Measurements from ENCODE around the gene TAF4B. TPM values are rescaled to one million over a fixed set of nuclear protein-coding genes. Genes with fewer than 3 reads are reported as not detected.

TAF4B gene, protein sequence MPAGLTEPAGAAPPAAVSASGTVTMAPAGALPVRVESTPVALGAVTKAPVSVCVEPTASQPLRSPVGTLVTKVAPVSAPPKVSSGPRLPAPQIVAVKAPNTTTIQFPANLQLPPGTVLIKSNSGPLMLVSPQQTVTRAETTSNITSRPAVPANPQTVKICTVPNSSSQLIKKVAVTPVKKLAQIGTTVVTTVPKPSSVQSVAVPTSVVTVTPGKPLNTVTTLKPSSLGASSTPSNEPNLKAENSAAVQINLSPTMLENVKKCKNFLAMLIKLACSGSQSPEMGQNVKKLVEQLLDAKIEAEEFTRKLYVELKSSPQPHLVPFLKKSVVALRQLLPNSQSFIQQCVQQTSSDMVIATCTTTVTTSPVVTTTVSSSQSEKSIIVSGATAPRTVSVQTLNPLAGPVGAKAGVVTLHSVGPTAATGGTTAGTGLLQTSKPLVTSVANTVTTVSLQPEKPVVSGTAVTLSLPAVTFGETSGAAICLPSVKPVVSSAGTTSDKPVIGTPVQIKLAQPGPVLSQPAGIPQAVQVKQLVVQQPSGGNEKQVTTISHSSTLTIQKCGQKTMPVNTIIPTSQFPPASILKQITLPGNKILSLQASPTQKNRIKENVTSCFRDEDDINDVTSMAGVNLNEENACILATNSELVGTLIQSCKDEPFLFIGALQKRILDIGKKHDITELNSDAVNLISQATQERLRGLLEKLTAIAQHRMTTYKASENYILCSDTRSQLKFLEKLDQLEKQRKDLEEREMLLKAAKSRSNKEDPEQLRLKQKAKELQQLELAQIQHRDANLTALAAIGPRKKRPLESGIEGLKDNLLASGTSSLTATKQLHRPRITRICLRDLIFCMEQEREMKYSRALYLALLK
- total RNA-seq (2021) (13.3 to 15.2 TPM (median 13.8 TPM) in 3 replicates), Bru-seq, nascent RNA (percentile 74 among the genes with signal in this experiment)
- long read RNA-seq, experiment 1, full-length matches to known transcripts: 69 of 90 reads
- long read RNA-seq, experiment 1, partial matches to known transcripts: 5 of 90 reads
- long read RNA-seq, experiment 1, other reads (novel, unspliced or antisense): 16 of 90 reads
- long read RNA-seq, experiment 2, full-length matches to known transcripts: 6 of 16 reads
- long read RNA-seq, experiment 2, partial matches to known transcripts: 4 of 16 reads
- long read RNA-seq, experiment 2, other reads (novel, unspliced or antisense): 6 of 16 reads
- long read RNA-seq, experiment 3, partial matches to known transcripts: 1 of 3 reads
- long read RNA-seq, experiment 3, other reads (novel, unspliced or antisense): 2 of 3 reads

DNA sequence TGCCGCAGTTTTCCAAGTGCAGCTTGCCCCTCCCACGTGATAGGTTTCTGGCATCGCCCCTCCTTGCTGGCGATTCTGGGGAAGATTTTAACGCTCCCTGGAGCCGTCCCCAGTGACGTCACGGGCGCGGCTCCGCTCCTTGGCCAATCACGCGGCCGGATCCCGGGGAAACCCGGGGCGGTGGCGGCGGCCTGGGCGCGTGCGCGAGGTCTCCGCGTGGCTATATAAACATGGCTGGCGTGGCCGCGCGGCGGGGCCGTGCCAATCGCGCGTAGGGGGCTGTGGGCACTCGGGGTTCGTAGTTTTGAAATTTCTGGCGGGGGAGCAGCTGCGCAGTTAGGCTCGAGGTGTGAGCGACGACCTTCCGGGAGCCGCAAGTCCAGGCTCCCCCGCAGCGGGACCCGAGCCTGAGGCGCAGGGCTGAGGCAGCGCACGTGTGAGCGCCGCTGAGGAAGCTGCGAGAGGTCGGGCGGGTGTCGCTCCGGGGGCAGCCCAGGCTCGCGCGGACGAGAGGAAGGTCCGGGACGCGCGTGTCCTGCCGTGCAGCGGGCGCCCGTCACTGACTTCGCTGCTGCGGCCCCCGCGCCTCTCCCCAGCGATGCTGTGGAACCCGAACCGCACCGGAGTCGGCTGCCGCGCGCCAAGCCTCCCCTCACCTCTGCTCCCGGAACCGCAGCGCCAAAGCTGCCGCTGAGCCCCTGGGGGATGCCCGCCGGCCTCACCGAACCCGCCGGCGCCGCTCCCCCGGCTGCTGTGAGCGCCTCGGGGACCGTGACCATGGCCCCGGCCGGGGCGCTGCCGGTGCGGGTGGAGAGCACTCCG is at the start of gene TAF4B:
TSS of gene TAF4B (plus strand) at position 217 of the 822 bp plus-strand sequence. CDS start at position 706, 489 bp downstream.
- ChIA-PET CTCF (interaction anchor here (0.5 to 1.5 kb wide), 2 partner anchors 83 to 158 kb away, joined by 4 to 5 read pairs; no protein-coding TSS in a partner anchor), POLR2A (no interaction called here)
- peak within 1 kb of the TSS; percentile 88 for H3K4me3 Mint-ChIP-seq
- H3K27ac Mint-ChIP-seq: peak within 1 kb of the TSS; percentile 85
- peaks cover 4% of the 10 kb centered on the region for H3K36me3 Mint-ChIP-seq
- H3K4me1 Mint-ChIP-seq: peaks cover 41% of the 10 kb centered on the region
- peaks cover 3% of the 10 kb centered on the region; the same call in 1 of the 2 replicates for H3K27me3 Mint-ChIP-seq (ENCODE audit: low read depth)
- ATAC-seq: peak; percentile 89
- H3K9me3 Mint-ChIP-seq: peaks cover under 1% of the 10 kb centered on the region
- peak; percentile 94 for DNase-seq (ENCODE audit: low spot score)
- TF ChIP-seq, protein P1, sequence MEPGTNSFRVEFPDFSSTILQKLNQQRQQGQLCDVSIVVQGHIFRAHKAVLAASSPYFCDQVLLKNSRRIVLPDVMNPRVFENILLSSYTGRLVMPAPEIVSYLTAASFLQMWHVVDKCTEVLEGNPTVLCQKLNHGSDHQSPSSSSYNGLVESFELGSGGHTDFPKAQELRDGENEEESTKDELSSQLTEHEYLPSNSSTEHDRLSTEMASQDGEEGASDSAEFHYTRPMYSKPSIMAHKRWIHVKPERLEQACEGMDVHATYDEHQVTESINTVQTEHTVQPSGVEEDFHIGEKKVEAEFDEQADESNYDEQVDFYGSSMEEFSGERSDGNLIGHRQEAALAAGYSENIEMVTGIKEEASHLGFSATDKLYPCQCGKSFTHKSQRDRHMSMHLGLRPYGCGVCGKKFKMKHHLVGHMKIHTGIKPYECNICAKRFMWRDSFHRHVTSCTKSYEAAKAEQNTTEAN (CRISPR knock-in tag; IDR thresholded peaks at IDR 0.05): peak; percentile 88; the same call in 1 of the 2 replicates
- TF ChIP-seq ATF1 (CRISPR knock-in tag; IDR thresholded peaks at IDR 0.05) (no peak), NR2C2 (CRISPR knock-in tag; IDR thresholded peaks at IDR 0.05) (no peak), JUN (CRISPR knock-in tag; IDR thresholded peaks at IDR 0.05) (0 out of 2 replicates have a peak, but pooled peaks have one; percentile 41), ZNF232 (CRISPR knock-in tag; IDR thresholded peaks at IDR 0.05) (no peak), GTF2I (CRISPR knock-in tag; conservative IDR thresholded peaks at IDR 0.05) (no peak), GRHL2 (CRISPR knock-in tag; IDR thresholded peaks at IDR 0.05; ENCODE audit: insufficient replicate concordance, severe bottlenecking) (no peak), ZNF219 (CRISPR knock-in tag; IDR thresholded peaks at IDR 0.05; ENCODE audit: borderline replicate concordance) (peak; percentile 12; the same call in 1 of the 2 replicates), FOXK1 (CRISPR knock-in tag; IDR thresholded peaks at IDR 0.05) (peak; percentile 96)
- TF ChIP-seq, protein P2, sequence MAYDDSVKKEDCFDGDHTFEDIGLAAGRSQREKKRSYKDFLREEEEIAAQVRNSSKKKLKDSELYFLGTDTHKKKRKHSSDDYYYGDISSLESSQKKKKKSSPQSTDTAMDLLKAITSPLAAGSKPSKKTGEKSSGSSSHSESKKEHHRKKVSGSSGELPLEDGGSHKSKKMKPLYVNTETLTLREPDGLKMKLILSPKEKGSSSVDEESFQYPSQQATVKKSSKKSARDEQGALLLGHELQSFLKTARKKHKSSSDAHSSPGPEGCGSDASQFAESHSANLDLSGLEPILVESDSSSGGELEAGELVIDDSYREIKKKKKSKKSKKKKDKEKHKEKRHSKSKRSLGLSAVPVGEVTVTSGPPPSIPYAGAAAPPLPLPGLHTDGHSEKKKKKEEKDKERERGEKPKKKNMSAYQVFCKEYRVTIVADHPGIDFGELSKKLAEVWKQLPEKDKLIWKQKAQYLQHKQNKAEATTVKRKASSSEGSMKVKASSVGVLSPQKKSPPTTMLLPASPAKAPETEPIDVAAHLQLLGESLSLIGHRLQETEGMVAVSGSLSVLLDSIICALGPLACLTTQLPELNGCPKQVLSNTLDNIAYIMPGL (CRISPR knock-in tag; IDR thresholded peaks at IDR 0.05): peak; percentile 95
- TF ChIP-seq, protein P3, sequence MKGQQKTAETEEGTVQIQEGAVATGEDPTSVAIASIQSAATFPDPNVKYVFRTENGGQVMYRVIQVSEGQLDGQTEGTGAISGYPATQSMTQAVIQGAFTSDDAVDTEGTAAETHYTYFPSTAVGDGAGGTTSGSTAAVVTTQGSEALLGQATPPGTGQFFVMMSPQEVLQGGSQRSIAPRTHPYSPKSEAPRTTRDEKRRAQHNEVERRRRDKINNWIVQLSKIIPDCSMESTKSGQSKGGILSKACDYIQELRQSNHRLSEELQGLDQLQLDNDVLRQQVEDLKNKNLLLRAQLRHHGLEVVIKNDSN (CRISPR knock-in tag; IDR thresholded peaks at IDR 0.05): peak; percentile 82
- TF ChIP-seq, protein P4, sequence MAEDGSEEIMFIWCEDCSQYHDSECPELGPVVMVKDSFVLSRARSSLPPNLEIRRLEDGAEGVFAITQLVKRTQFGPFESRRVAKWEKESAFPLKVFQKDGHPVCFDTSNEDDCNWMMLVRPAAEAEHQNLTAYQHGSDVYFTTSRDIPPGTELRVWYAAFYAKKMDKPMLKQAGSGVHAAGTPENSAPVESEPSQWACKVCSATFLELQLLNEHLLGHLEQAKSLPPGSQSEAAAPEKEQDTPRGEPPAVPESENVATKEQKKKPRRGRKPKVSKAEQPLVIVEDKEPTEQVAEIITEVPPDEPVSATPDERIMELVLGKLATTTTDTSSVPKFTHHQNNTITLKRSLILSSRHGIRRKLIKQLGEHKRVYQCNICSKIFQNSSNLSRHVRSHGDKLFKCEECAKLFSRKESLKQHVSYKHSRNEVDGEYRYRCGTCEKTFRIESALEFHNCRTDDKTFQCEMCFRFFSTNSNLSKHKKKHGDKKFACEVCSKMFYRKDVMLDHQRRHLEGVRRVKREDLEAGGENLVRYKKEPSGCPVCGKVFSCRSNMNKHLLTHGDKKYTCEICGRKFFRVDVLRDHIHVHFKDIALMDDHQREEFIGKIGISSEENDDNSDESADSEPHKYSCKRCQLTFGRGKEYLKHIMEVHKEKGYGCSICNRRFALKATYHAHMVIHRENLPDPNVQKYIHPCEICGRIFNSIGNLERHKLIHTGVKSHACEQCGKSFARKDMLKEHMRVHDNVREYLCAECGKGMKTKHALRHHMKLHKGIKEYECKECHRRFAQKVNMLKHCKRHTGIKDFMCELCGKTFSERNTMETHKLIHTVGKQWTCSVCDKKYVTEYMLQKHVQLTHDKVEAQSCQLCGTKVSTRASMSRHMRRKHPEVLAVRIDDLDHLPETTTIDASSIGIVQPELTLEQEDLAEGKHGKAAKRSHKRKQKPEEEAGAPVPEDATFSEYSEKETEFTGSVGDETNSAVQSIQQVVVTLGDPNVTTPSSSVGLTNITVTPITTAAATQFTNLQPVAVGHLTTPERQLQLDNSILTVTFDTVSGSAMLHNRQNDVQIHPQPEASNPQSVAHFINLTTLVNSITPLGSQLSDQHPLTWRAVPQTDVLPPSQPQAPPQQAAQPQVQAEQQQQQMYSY (CRISPR knock-in tag; IDR thresholded peaks at IDR 0.05): no peak
- TF ChIP-seq, protein P5, sequence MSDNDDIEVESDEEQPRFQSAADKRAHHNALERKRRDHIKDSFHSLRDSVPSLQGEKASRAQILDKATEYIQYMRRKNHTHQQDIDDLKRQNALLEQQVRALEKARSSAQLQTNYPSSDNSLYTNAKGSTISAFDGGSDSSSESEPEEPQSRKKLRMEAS (CRISPR knock-in tag; IDR thresholded peaks at IDR 0.05): peak; percentile 96
- TF ChIP-seq, protein P6, sequence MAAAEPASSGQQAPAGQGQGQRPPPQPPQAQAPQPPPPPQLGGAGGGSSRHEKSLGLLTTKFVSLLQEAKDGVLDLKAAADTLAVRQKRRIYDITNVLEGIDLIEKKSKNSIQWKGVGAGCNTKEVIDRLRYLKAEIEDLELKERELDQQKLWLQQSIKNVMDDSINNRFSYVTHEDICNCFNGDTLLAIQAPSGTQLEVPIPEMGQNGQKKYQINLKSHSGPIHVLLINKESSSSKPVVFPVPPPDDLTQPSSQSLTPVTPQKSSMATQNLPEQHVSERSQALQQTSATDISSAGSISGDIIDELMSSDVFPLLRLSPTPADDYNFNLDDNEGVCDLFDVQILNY (CRISPR knock-in tag; IDR thresholded peaks at IDR 0.05): peak; percentile 80
- TF ChIP-seq, protein P7, sequence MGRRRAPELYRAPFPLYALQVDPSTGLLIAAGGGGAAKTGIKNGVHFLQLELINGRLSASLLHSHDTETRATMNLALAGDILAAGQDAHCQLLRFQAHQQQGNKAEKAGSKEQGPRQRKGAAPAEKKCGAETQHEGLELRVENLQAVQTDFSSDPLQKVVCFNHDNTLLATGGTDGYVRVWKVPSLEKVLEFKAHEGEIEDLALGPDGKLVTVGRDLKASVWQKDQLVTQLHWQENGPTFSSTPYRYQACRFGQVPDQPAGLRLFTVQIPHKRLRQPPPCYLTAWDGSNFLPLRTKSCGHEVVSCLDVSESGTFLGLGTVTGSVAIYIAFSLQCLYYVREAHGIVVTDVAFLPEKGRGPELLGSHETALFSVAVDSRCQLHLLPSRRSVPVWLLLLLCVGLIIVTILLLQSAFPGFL (CRISPR knock-in tag; IDR thresholded peaks at IDR 0.05; ENCODE audit: borderline replicate concordance): no peak
- TF ChIP-seq, protein P8, sequence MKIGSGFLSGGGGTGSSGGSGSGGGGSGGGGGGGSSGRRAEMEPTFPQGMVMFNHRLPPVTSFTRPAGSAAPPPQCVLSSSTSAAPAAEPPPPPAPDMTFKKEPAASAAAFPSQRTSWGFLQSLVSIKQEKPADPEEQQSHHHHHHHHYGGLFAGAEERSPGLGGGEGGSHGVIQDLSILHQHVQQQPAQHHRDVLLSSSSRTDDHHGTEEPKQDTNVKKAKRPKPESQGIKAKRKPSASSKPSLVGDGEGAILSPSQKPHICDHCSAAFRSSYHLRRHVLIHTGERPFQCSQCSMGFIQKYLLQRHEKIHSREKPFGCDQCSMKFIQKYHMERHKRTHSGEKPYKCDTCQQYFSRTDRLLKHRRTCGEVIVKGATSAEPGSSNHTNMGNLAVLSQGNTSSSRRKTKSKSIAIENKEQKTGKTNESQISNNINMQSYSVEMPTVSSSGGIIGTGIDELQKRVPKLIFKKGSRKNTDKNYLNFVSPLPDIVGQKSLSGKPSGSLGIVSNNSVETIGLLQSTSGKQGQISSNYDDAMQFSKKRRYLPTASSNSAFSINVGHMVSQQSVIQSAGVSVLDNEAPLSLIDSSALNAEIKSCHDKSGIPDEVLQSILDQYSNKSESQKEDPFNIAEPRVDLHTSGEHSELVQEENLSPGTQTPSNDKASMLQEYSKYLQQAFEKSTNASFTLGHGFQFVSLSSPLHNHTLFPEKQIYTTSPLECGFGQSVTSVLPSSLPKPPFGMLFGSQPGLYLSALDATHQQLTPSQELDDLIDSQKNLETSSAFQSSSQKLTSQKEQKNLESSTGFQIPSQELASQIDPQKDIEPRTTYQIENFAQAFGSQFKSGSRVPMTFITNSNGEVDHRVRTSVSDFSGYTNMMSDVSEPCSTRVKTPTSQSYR (CRISPR knock-in tag; IDR thresholded peaks at IDR 0.05): no peak

All from WTC11 (cell line).